Measurements from ENCODE around the gene NOVA2. TPM values are rescaled to one million over a fixed set of nuclear protein-coding genes. Genes with fewer than 3 reads are reported as not detected.

NOVA2 gene
- total and polyA plus RNA-seq, 2 of the 8 experiments (the other 6 are each of a cell fraction or from before 2014, with no cell fraction given) = 3.2 to 24.6 TPM

GRCh38 chr19:45972081-45972946 is 1.4 kb downstream of the NOVA2 start (continued):
- TF ChIP-seq, protein P1, sequence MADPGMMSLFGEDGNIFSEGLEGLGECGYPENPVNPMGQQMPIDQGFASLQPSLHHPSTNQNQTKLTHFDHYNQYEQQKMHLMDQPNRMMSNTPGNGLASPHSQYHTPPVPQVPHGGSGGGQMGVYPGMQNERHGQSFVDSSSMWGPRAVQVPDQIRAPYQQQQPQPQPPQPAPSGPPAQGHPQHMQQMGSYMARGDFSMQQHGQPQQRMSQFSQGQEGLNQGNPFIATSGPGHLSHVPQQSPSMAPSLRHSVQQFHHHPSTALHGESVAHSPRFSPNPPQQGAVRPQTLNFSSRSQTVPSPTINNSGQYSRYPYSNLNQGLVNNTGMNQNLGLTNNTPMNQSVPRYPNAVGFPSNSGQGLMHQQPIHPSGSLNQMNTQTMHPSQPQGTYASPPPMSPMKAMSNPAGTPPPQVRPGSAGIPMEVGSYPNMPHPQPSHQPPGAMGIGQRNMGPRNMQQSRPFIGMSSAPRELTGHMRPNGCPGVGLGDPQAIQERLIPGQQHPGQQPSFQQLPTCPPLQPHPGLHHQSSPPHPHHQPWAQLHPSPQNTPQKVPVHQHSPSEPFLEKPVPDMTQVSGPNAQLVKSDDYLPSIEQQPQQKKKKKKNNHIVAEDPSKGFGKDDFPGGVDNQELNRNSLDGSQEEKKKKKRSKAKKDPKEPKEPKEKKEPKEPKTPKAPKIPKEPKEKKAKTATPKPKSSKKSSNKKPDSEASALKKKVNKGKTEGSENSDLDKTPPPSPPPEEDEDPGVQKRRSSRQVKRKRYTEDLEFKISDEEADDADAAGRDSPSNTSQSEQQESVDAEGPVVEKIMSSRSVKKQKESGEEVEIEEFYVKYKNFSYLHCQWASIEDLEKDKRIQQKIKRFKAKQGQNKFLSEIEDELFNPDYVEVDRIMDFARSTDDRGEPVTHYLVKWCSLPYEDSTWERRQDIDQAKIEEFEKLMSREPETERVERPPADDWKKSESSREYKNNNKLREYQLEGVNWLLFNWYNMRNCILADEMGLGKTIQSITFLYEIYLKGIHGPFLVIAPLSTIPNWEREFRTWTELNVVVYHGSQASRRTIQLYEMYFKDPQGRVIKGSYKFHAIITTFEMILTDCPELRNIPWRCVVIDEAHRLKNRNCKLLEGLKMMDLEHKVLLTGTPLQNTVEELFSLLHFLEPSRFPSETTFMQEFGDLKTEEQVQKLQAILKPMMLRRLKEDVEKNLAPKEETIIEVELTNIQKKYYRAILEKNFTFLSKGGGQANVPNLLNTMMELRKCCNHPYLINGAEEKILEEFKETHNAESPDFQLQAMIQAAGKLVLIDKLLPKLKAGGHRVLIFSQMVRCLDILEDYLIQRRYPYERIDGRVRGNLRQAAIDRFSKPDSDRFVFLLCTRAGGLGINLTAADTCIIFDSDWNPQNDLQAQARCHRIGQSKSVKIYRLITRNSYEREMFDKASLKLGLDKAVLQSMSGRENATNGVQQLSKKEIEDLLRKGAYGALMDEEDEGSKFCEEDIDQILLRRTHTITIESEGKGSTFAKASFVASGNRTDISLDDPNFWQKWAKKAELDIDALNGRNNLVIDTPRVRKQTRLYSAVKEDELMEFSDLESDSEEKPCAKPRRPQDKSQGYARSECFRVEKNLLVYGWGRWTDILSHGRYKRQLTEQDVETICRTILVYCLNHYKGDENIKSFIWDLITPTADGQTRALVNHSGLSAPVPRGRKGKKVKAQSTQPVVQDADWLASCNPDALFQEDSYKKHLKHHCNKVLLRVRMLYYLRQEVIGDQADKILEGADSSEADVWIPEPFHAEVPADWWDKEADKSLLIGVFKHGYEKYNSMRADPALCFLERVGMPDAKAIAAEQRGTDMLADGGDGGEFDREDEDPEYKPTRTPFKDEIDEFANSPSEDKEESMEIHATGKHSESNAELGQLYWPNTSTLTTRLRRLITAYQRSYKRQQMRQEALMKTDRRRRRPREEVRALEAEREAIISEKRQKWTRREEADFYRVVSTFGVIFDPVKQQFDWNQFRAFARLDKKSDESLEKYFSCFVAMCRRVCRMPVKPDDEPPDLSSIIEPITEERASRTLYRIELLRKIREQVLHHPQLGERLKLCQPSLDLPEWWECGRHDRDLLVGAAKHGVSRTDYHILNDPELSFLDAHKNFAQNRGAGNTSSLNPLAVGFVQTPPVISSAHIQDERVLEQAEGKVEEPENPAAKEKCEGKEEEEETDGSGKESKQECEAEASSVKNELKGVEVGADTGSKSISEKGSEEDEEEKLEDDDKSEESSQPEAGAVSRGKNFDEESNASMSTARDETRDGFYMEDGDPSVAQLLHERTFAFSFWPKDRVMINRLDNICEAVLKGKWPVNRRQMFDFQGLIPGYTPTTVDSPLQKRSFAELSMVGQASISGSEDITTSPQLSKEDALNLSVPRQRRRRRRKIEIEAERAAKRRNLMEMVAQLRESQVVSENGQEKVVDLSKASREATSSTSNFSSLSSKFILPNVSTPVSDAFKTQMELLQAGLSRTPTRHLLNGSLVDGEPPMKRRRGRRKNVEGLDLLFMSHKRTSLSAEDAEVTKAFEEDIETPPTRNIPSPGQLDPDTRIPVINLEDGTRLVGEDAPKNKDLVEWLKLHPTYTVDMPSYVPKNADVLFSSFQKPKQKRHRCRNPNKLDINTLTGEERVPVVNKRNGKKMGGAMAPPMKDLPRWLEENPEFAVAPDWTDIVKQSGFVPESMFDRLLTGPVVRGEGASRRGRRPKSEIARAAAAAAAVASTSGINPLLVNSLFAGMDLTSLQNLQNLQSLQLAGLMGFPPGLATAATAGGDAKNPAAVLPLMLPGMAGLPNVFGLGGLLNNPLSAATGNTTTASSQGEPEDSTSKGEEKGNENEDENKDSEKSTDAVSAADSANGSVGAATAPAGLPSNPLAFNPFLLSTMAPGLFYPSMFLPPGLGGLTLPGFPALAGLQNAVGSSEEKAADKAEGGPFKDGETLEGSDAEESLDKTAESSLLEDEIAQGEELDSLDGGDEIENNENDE (IDR thresholded peaks at IDR 0.05; ENCODE audit: insufficient replicate concordance, low read length) = no peak
- TF ChIP-seq, protein P2, sequence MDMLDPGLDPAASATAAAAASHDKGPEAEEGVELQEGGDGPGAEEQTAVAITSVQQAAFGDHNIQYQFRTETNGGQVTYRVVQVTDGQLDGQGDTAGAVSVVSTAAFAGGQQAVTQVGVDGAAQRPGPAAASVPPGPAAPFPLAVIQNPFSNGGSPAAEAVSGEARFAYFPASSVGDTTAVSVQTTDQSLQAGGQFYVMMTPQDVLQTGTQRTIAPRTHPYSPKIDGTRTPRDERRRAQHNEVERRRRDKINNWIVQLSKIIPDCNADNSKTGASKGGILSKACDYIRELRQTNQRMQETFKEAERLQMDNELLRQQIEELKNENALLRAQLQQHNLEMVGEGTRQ (IDR thresholded peaks at IDR 0.05; ENCODE audit: low read length) = no peak
- TF ChIP-seq CBX5 (IDR thresholded peaks at IDR 0.05; ENCODE audit: low read depth, low read length) = no peak
- no peak for TF ChIP-seq HDAC6 (IDR thresholded peaks at IDR 0.05; ENCODE audit: low read depth, low read length)
- no peak for TF ChIP-seq MAFK (IDR thresholded peaks at IDR 0.05; ENCODE audit: low read depth, low read length)
- no peak for TF ChIP-seq POU5F1 (IDR thresholded peaks at IDR 0.05; ENCODE audit: low read depth, low read length)
- no peak for TF ChIP-seq BACH1 (IDR thresholded peaks at IDR 0.05; ENCODE audit: low read length)
- no peak for TF ChIP-seq SAP30 (IDR thresholded peaks at IDR 0.05; ENCODE audit: insufficient read depth, insufficient replicate concordance, low read length)
- TF ChIP-seq SRF (IDR thresholded peaks at IDR 0.05; ENCODE audit: low read depth, low read length) = no peak
